Measurements from ENCODE around the gene CENATAC. TPM values are rescaled to one million over a fixed set of nuclear protein-coding genes. Genes with fewer than 3 reads are reported as not detected.
"Not testable (repeated sequence)": the region's sequence is repeated elsewhere in the genome, so short reads cannot be mapped to it uniquely, and the experiment has no call there.

The CENATAC gene
- total RNA-seq, 2 donors from 2014 or later = 27.8 TPM

DNA sequence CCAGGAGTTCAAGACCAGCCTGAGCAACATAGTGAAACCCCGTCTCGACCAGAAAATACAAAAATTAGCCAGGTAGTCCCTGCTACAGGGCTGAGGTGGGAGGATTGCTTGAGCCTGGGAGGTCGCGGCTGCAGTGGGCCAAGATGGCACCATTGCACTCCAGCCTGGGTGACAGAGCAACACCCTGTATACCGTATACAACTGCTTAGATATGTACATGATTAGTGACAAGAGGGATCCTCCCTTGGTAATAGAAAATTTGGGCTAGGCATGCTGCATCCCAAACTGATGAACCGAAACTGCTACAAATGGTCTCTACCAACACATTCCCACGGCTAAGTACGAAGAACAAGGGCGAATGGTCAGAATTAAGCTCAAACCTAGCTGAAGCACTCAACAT, 45.0 kb downstream of the CENATAC start:
- DNase-seq (ENCODE audit: low spot score) = no peak
- intact Hi-C loops (cut with DNase I) = no loop called here

DNA sequence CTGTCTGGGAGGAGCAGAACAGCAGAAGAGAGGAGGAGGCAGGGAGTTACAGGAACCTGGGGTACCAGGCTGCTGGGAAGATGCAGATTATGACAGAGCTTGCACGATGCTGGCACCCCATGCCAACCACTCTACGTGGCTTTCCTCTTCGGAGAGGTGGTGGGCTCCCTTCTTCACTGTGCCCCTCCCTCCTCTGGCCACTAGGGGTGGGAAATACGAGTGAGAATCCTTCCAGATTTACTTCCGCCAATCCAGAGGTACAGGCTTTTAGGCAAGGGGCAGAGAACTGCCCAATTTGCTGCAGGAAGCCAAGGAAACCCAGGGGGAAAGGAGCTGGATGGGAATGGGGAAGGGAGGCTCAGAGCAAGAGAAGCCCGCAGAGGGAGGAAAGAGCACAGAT, 46.8 kb downstream of the CENATAC start:
- intact Hi-C loops (cut with DNase I) = no loop called here
- DNase-seq (ENCODE audit: low spot score) = no peak

DNA sequence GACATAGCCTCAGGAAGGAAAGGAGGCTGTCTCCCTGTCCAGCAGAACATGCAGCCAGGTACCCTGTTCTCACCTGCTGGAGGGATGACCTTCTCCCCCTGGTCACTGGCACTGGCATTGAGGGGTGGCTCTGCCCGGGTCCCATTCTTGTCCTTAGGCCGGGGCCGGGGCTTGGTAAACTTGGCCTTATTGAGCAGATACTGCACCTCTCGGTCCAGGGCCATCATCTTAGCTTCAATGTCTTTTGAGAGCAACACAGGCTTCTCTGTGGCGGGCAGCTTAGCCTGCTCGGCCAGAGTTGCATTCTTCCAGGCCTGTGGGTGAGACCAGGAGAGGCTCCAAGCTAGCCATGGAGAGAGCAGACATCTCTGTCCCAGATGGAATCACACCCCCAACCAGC, 48.6 kb downstream of the CENATAC start:
- intact Hi-C loops (cut with DNase I) = no loop called here
- no peak for DNase-seq (ENCODE audit: low spot score)

DNA sequence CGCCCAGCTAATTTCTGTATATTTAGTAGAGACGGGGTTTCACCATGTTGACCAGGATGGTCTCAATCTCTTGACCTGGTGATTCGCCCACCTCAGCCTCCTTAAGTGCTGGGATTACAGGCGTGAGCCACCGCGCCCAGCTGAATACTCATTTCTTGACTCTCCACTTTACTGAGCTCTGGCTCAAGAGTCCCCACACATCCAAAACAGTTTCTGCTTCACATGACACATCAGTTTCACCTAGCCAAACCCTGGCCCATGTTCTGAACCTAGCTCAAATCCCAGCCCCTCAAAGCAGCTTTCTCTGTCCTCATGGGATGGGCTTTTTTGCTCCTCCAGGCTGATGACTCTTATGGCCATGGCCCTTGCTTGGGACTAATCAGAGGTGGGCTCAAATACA, 49.3 kb downstream of the CENATAC start:
- DNase-seq (ENCODE audit: low spot score) = no peak
- intact Hi-C loops (cut with DNase I) = no loop called here

DNA sequence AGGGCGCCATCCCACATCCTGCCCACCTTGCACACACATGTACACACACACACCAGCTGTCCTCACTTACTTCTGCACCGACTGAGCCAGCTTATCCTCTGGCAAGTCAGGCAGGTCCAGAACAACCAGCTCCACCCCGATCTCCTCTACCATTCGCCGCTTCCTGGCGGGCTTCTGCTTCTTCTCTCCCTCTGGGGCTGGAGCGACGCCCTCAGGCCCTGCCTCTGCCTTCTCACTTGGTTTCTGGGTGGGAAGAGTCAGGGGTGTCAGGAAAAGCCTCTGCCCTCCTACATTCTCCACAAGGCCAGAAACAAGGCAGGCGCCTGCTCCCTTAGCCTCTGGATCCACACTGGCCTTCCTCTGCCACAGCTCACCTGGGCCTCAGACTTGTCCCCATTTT, 50.7 kb downstream of the CENATAC start:
- intact Hi-C loops (cut with DNase I) = no loop called here
- no peak for DNase-seq (ENCODE audit: low spot score)

DNA sequence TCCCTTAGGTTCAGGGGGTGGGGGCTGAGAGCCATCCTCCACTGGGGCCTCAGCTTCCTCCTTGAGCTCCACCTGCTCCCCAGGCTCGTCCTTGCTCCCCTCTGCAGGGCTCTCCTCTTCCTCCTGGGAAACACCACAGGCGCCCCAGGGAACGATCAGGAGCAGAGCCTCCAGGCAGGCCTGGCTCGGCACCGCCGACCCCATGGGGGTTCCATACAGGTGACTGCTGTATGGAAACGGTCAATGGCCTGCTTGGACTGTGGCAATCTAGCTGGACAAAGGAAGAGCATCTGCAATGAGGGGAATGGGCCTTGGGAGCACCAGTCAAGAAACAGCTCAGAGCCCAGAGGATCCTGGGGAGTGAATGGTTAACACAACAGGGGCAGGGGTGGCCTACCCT, 51.1 kb downstream of the CENATAC start:
- intact Hi-C loops (cut with DNase I) = no loop called here
- DNase-seq (ENCODE audit: low spot score) = no peak

DNA sequence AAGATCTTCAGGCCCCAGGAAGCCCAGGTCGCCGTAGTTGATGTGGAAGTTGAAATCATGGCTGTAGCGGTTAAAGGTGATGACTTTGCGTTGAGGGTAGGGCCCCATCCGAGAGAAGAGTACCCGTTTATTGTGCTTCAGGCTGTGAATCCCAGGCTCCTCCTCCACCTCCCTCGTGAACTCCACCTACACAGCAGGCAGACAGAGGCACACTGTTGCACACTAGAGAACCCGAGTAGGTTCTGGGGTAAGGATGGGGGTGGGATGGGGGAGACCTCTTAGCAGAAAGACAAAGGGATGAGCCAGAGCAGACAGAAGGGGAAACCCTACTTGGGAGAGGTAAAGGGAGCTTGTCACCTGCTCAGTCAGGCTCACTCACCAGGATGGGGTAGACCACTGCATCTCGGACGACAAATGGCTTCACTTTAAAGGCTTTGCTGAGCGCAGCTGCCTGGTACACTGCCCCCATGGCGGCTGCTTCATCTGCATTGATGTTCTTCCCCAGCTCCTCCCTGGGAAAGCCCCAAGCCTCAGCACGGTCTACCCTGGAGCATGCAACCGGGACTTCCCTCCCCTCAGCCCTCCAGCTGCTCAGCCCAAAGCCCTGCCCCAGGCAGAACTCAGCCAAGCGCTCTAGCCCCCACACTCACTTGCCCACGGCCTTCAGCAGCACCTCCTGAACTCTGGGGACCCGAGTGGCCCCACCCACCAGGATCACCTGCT, 53.7 kb downstream of the CENATAC start:
- intact Hi-C loops (cut with DNase I) = no loop called here
- DNase-seq (ENCODE audit: low spot score) = no peak

DNA sequence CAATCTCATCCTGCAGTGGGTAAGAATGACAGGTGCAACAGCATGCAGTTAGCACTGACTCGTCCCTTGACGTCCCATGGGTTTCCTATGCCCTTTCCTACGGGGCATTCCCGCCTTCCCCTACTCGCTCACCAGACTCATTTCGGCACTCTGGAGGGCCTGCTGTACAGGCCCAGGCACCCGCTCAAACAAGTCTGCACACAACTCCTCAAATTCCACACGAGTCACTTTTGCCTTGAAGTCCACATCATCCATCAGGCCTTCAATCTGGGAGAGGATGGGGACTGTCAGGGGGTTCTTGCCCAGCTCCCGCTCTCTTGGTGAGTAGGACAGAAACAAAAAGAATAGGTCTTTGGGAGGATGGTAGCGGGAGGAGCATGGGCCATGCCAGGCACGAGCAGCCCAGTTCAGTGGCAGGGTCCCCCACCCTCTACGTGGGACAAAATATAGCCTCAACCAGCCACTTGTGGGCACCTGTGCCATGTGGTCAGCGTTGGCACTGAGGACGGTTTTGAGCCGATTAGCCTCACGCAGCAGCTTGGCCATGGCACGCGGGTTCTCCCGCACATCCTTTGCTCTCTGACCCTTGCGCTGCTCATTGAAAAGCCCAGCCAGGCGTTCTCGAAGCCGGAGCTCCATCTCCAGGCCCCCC, 54.4 kb downstream of the CENATAC start:
- no peak for DNase-seq (ENCODE audit: low spot score)
- intact Hi-C loops (cut with DNase I) = no loop called here

DNA sequence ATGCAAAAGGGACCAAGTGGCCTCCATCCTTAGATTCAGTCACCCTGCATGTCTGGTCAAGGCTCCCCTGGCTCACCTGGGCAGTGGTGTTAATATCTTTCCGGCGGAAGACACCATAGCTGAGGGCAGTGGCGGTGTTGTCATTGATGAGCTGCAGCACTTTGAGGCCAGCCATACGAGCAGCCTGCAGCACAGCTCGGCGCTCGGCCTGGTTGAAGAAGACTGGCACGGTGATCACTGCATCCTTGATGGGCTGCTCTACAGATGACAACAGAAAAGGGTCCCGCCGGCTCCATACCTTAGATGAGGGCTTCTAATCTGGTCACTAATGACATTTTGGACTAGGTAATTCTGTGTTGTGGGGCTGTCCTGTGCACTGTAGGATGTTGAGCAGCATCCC, 56.5 kb downstream of the CENATAC start:
- intact Hi-C loops (cut with DNase I) = no loop called here

DNA sequence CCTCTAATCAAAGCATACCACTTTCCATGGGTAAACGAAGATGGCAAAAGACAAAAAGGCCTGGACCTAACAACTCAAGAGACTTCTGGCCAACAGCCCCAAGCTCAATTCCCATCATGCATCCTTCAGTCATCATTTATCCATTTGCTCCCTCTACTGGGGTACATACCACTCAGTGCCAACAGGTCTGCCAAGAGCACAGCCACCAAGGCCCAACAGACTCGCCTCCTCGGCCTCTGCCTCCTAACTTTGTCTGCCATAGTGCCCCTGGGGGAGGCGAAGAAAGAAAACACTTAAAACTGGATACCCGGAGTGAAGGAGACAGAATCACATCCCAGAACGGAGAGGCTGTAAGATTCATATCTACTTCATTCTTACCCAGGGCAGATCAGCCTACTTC, 58.0 kb downstream of the CENATAC start:
- DNase-seq (ENCODE audit: low spot score) = no peak
- intact Hi-C loops (cut with DNase I) = no loop called here

More for the DNA sequence above, 56.5 kb downstream of the CENATAC start:
- no peak for DNase-seq (ENCODE audit: low spot score)

DNA sequence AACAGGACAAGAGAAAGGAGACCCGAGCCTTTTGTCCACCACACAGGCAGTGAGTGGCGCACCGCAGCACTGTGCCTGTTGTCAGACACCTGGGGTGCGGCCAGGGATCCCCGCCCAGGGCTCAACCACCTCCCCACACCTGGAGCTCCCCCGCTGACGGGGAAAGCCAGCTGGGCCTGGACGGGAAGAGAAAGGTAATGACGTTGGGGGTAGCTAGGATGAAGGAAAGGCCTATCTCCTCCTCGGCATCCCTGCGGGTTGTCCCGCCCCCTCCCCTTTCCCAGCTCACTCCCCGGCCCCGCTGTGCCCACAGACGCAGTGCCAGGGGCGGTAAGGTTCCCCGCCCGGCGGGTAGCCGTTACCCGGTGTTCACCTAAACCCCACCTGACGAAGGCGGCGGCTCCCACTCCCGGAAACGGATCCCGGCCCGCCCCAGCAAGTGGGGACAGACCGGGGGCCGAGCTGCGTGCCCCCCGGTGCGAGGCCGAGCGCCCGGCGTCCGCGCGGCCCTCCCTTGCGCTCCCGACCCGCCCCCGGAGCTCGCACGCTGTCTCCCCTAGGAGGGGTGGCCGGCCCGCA, 58.6 kb downstream of the CENATAC start:
- no peak for DNase-seq (ENCODE audit: low spot score)
- intact Hi-C loops (cut with DNase I) = no loop called here

DNA sequence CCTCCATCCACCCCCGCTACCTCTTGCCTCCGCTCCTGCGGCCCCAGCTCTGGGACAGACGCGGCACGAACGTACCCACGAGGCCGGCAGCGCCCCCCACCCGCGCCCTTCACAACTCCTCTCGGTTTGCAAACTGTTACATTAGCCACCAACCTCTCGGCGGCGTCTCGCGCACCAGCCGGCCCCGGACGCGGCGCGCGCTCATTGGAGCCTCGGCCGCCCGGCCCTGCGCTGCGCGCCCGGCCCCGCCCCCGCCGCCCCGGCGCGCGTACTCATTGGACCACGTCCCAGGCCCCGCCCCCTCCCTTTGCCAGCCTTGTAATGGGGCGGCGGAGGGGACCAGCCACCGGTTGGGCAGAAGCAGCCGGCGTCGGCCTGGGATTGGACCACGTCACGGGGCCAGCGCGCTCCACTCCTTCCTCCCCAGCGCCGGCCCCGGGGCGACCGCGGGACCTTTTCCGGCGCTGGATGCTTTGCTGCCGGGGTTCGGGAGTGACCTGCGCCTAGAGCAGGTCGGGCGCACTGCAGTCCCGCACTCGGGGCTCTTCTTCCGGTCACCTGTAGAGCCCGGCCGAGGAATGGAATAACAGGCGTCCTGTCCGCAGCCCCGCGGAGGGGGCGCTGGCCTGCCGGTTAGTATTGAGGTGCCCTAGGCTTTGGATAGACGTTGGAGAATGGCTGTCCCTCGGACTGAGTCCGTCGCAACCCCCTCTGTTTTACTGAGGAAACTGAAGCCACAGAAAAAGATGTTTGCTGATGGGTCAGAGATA, 59.2 kb downstream of the CENATAC start, which contains the start of gene HYOU1:
Gene HYOU1 (minus strand): TSS at position 206 of the 770 bp plus-strand sequence. CDS start 1,045 bp downstream, outside the sequence.
- DNase-seq (ENCODE audit: low spot score) = peak; percentile 99
- intact Hi-C loops (cut with DNase I) = no loop called here

DNA sequence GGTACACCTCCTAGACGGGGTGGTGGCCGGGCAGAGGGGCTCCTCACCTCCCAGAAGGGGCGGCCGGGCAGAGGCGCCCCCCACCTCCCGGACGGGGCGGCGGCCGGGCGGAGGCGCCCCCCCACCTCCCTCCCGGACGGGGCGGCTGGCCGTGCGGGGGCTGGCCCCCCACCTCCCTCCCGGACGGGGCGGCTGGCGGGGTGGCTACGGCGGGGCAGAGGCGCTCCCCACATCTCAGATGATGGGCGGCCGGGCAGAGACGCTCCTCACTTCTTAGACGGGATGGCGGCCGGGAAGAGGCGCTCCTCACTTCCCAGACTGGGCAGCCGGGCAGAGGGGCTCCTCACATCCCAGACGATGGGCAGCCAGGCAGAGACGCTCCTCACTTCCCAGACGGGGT, 61.2 kb downstream of the CENATAC start:
- DNase-seq (ENCODE audit: low spot score); intact Hi-C loops (cut with DNase I): not testable (repeated sequence)

DNA sequence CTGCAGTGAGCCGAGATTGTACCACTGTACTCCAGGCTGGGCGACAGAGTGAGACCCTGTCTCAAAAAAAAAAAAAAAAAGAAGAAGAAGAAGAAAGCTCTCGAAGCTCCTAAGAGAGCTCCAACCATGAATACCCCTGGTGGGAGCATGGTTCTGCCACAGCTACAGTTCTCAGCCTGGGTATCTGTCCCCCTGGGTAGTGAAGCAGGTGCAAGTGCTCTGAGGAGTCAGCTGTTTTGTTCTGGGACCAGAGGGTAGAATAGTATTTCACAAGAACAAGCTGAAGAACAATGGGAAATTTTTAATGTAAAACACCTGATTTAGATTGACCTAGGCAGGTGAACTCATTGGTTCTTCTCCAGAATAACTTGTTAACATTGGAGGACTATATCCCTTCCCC, 63.3 kb downstream of the CENATAC start:
- intact Hi-C loops (cut with DNase I) = loop anchor here in 1 of 2 donors (5.0 kb wide), 1 partner anchor 39 kb away; no protein-coding TSS in a partner anchor
- DNase-seq (ENCODE audit: low spot score) = no peak

DNA sequence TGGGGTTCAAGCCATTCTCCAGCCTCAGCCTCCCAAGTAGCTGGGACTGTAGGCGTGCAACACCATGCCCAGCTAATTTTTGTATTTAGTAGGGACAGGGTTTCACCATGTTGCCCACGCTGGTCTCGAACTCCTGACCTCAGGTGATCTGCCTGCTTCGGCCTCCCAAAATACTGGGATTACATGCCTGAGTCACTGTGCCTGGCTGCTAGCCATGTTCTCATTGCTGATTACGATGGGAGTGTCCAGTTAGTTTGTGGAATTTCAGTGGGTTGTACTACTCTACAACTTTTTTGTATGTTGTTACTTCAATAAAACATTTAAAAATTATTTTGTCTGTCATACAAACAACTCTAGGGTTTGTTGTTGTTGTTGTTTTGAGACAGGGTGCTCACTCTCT, 64.8 kb downstream of the CENATAC start:
- intact Hi-C loops (cut with DNase I) = loop anchor here in 1 of 2 donors (5.0 kb wide), 1 partner anchor 40 kb away; no protein-coding TSS in a partner anchor
- no peak for DNase-seq (ENCODE audit: low spot score)

DNA sequence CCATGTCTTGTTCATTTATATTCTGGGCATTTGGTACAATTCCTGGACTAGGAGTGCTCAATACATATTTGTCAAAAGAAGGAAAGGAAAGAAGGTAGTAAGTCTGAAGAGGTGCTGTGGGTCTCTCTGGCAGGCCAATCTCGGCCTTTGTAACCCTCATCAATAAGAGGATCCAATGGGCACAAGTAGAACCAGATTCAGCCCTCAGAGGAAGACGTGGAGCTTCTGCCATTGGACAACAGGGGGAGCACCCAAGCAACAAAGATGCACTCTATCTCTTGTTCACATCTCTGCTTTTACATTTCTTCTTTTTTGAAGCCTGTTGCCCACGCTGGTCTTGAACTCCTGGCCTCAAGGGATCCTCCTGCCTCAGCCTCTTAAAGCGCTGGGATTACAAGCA, 67.4 kb downstream of the CENATAC start:
- intact Hi-C loops (cut with DNase I) = no loop called here
- DNase-seq (ENCODE audit: low spot score) = no peak
